Renal cortical epithelial cell (primary cell): ENCODE results near the gene EFNA4. TPM values are rescaled to one million over a fixed set of nuclear protein-coding genes. Genes with fewer than 3 reads are reported as not detected.

ENCODE experiments used
- DNase-seq: peaks from one replicate; pipeline ENCODE4 v3.0.0-alpha.2; 2011; ENCODE audit warnings: low read depth
- total RNA-seq: library from RNA; depleted of rRNA; stranded (reverse); fragments of >200 nt; gene quantifications from 2 replicates; pipeline ENCODE4 v1.2.3, GENCODE V29; 2014

Gene EFNA4
- total RNA-seq, 1 donor from 2014 or later, result 9.5 TPM

- no peak for DNase-seq
Measured at GRCh38 chr1:155051777-155052398, 11.7 kb upstream of the EFNA4 start.

GRCh38 chr1:155052439-155053395 lies 10.8 kb upstream of the EFNA4 start:
- DNase-seq, result no peak

GRCh38 chr1:155053531-155054105 lies 9.9 kb upstream of the EFNA4 start:
- no peak for DNase-seq

GRCh38 chr1:155057104-155057503 lies 6.4 kb upstream of the EFNA4 start:
- no peak for DNase-seq

GRCh38 chr1:155057788-155058211 lies 5.7 kb upstream of the EFNA4 start:
- DNase-seq, result no peak

GRCh38 chr1:155060736-155061135 lies 2.8 kb upstream of the EFNA4 start:
- DNase-seq, result no peak

- peak; percentile 63 for DNase-seq
Measured at GRCh38 chr1:155061381-155062150, 2.0 kb upstream of the EFNA4 start.

GRCh38 chr1:155062151-155062686 lies 1.3 kb upstream of the EFNA4 start:
- DNase-seq, result no peak

GRCh38 chr1:155062702-155063411 lies 683 bp upstream of the EFNA4 start:
- no peak for DNase-seq

GRCh38 chr1:155064111-155064831 lies 731 bp downstream of the EFNA4 start:
- DNase-seq, result no peak

- no peak for DNase-seq
Measured at GRCh38 chr1:155064832-155065429, 1.4 kb downstream of the EFNA4 start.

- no peak for DNase-seq
Measured at GRCh38 chr1:155066777-155067176, 3.2 kb downstream of the EFNA4 start.

GRCh38 chr1:155068599-155068998 lies 5.1 kb downstream of the EFNA4 start:
- no peak for DNase-seq

- DNase-seq, result no peak
Measured at GRCh38 chr1:155069551-155070157, 6.1 kb downstream of the EFNA4 start.

GRCh38 chr1:155070158-155070621 lies 6.7 kb downstream of the EFNA4 start:
- no peak for DNase-seq

GRCh38 chr1:155070721-155071569 lies 7.4 kb downstream of the EFNA4 start:
- DNase-seq, result no peak

- DNase-seq, result no peak
Measured at GRCh38 chr1:155071701-155072100, 8.2 kb downstream of the EFNA4 start.

- DNase-seq, result no peak
Measured at GRCh38 chr1:155072531-155073289, 9.2 kb downstream of the EFNA4 start.
